GM12891 (cell line): ENCODE results near the gene MAST2. TPM values are rescaled to one million over a fixed set of nuclear protein-coding genes. Genes with fewer than 3 reads are reported as not detected.

Experiments used
- DNase-seq: peaks from one replicate; pipeline ENCODE4 v3.0.0; 2011; ENCODE audit warnings: low spot score; ENCODE audit not compliant: insufficient read length
- FAIRE-seq: peaks from 2 replicates; lab custom pipeline; 2011; peaks lifted over from hg19 to GRCh38; lab: Jason Lieb, UNC
- PAX5 ChIP-seq: IDR thresholded peaks from 2 replicates; pipeline ENCODE4 v1.6.1; 2011; ENCODE audit warnings: low read length, moderate library complexity, mild to moderate bottlenecking; ENCODE audit not compliant: insufficient read depth, severe bottlenecking
- POLR2A ChIP-seq: IDR thresholded peaks from 2 replicates; pipeline ENCODE4 v1.6.1; 2011; ENCODE audit warnings: low read depth, low read length, control low read depth
- POLR2AphosphoS5 ChIP-seq: IDR thresholded peaks from 2 replicates; pipeline ENCODE4 v1.6.1; 2011; ENCODE audit warnings: low read depth, low read length, control low read depth
- POU2F2 ChIP-seq: IDR thresholded peaks from 2 replicates; pipeline ENCODE4 v1.6.1; 2011; ENCODE audit warnings: low read depth, mild to moderate bottlenecking, control low read depth, low read length, moderate library complexity
- SPI1 ChIP-seq: IDR thresholded peaks from 2 replicates; pipeline ENCODE4 v1.6.1; 2011; ENCODE audit warnings: low read depth, low read length, control low read depth
- TAF1 ChIP-seq: IDR thresholded peaks from 2 replicates; pipeline ENCODE4 v1.6.1; 2011; ENCODE audit warnings: low read depth, low read length, control low read depth
- polyA plus RNA-seq: library from polyadenylated mRNA; unstranded; fragments of >200 nt; gene quantifications from one replicate; pipeline ENCODE4 v1.2.1, GENCODE V29; 2012; ENCODE audit warnings: low read depth, missing spikeins, inconsistent platforms; ENCODE audit not compliant: missing spikeins

MAST2 gene
- polyA plus RNA-seq = 12.9 TPM

- TF ChIP-seq POLR2AphosphoS5 = peak; percentile 20; the same call in 1 of the 2 replicates
- no peak for TF ChIP-seq PAX5
- TF ChIP-seq SPI1 = no peak
- no peak for TF ChIP-seq POU2F2
- peak; percentile 36; the same call in 1 of the 2 replicates for TF ChIP-seq POLR2A
- TF ChIP-seq TAF1 = peak; percentile 43; the same call in 1 of the 2 replicates
- FAIRE-seq = peak; percentile 79
- DNase-seq = peak; percentile 91
These were observed at the start of gene MAST2 for GRCh38 chr1:45803299-45803780. TSS of gene MAST2 (plus strand) at chr1:45803612. CDS start at chr1:45803896, 284 bp downstream.

- DNase-seq = no peak
These were observed 47.7 kb upstream of the MAST2 start for GRCh38 chr1:45755697-45756096.

GRCh38 chr1:45762291-45762690 lies 41.1 kb upstream of the MAST2 start:
- TF ChIP-seq POU2F2 (no peak), POLR2A (no peak), SPI1 (no peak), POLR2AphosphoS5 (no peak), TAF1 (no peak), PAX5 (no peak)
- no peak for FAIRE-seq

More at GRCh38 chr1:45755697-45756096, 47.7 kb upstream of the MAST2 start:
- no peak for FAIRE-seq
- TF ChIP-seq POLR2AphosphoS5 (no peak), PAX5 (no peak)

GRCh38 chr1:45765999-45766792 lies 37.2 kb upstream of the MAST2 start:
- DNase-seq (no peak), FAIRE-seq (no peak)
- TF ChIP-seq TAF1 = no peak
- no peak for TF ChIP-seq POLR2AphosphoS5
- no peak for TF ChIP-seq POLR2A
- TF ChIP-seq PAX5 = no peak
- no peak for TF ChIP-seq POU2F2
- TF ChIP-seq SPI1 = no peak

More at GRCh38 chr1:45762291-45762690, 41.1 kb upstream of the MAST2 start:
- DNase-seq = no peak

- DNase-seq (no peak), FAIRE-seq (no peak)
- TF ChIP-seq PAX5 (no peak), POLR2AphosphoS5 (no peak), POU2F2 (no peak), TAF1 (no peak), SPI1 (no peak), POLR2A (no peak)
These were observed 36.4 kb upstream of the MAST2 start for GRCh38 chr1:45767035-45767434.

GRCh38 chr1:45769261-45769932 lies 34.0 kb upstream of the MAST2 start:
- TF ChIP-seq TAF1 = no peak
- no peak for TF ChIP-seq SPI1
- TF ChIP-seq POU2F2 = no peak
- TF ChIP-seq POLR2A = no peak
- TF ChIP-seq PAX5 = no peak
- no peak for FAIRE-seq
- no peak for DNase-seq

- TF ChIP-seq POU2F2 = peak; percentile 78; the same call in 1 of the 2 replicates
- TF ChIP-seq POLR2AphosphoS5 = no peak
- TF ChIP-seq TAF1 = no peak
- FAIRE-seq = no peak
- DNase-seq = no peak
These were observed 30.4 kb upstream of the MAST2 start for GRCh38 chr1:45772971-45773370.

- TF ChIP-seq POLR2AphosphoS5 = no peak
- no peak for TF ChIP-seq PAX5
- no peak for TF ChIP-seq POU2F2
- no peak for TF ChIP-seq TAF1
- no peak for TF ChIP-seq SPI1
- TF ChIP-seq POLR2A = no peak
- FAIRE-seq = no peak
- no peak for DNase-seq
These were observed 27.6 kb upstream of the MAST2 start for GRCh38 chr1:45775794-45776193.

GRCh38 chr1:45785583-45785982 lies 17.8 kb upstream of the MAST2 start:
- FAIRE-seq (peak; percentile 72), DNase-seq (no peak)
- TF ChIP-seq PAX5 (no peak), SPI1 (no peak), TAF1 (no peak), POU2F2 (no peak), POLR2AphosphoS5 (no peak), POLR2A (no peak)

GRCh38 chr1:45787905-45788304 lies 15.5 kb upstream of the MAST2 start:
- TF ChIP-seq TAF1 = no peak
- TF ChIP-seq SPI1 = peak; percentile 59
- FAIRE-seq (no peak), DNase-seq (no peak)
